GM21381 (cell line): Measurements from ENCODE around the gene MED14.
"Not testable (repeated sequence)": the region's sequence is repeated elsewhere in the genome, so short reads cannot be mapped to it uniquely, and the experiment has no call there.

Experiments
- ATAC-seq: cut with Tn5 transposase; IDR thresholded peaks from one replicate; pipeline ENCODE4 v1.9.1; 2021; ENCODE audit warnings: mild to moderate bottlenecking, moderate library complexity; ENCODE audit not compliant: unreplicated experiment

The MED14 gene

DNA sequence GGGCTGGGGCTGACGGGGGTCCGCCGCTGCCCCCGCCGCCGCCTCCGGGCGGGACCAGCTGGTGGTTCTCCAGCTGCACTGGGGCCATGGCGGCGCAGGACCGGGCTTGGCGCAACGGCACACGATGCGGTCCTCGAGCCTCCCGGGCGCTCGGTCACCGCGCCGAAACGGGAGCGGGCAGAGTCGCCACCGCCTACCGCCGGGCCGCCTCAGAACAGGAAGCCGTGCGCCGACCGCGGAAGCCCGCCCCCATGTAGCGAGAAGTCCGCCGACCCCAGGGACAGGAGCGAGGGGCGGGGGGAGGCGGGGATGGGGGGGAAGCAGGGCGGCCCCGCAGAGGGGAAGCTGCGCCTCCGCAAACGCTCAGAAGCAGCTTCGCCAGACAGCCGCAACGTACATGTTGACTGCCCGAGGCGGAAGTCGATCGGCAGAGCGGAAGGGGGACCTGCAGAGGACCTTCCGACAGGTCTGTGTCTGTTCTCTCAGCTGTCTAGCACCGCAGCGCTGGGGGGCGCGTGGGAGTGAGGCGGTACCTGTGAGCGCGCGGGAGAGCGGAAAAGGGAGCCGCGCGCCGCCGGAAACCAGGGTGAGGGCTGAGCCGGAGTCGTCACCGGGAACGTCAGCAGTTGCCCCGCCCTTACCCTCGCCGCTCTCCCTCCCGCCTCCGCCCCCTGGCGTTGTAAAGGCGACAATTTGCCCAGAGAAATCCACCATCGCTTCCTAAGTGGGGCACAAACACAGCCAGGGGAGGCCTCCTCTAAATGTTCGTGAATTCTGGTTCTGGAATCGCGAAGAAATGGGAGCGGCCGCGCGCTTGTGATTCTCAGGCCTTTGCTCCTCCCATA, at the start of gene MED14:
Gene MED14, minus strand, starts transcription at position 218 of the 845 bp plus-strand sequence. Its CDS starts 130 bp downstream, at position 88.
- ATAC-seq, result peak; percentile 85

DNA sequence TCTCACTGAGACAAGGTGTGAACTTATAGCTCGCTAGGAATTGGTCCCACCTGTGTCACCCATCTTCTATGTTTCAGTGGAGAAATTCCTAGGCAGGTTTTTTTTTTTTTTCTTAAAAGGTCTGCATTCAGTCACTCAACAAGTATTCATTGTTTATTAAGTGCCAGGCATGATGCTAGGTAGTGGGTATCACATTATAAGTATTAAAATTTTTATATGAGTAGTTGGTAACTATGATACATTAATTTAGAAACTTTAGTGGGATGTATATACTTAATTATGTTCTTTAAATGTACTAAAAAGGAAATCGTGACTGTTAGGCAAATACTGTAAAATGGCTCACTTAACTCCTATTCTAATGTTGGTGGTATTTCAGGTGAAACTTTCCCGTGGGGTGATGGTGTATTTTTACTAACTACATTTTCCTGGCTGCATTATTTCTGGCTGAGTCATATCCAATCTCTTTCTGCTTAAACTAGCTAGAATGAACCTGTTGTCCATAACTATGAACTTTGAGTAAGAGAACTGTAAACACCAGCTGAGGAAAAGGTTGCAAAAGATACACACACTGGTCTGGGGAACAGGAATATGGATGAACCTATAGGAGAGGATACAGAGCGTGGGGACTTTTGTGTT, 49.3 kb upstream of the MED14 start:
- ATAC-seq, result no peak

DNA sequence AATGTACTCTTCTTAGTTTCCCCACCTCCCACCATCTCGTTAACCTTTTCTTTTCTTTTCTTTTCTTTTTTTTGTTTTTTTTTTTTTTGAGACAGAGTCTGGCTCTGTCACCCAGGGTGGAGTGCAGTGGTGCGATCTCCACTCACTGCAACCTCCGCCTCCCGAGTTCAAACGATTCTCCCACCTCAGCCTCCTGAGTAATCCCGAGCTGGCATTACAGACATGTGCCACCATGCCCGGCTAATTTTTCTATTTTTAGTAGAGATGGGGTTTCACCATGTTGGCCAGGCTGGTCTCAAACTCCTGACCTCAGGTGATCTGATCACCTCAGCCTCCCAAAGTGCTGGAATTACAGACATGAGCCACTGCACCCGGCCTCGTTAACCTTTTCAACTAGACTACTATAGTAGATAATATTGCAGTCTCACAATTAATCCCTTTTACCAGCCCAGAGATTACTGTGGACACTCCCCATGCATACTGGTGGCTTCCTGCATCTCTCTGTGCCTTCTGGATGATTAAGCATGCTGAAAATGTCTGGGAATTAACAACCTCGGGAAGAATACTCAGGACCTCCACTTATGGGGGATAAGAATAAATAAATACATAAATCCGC, 47.4 kb upstream of the MED14 start:
- ATAC-seq, result not testable (repeated sequence)

DNA sequence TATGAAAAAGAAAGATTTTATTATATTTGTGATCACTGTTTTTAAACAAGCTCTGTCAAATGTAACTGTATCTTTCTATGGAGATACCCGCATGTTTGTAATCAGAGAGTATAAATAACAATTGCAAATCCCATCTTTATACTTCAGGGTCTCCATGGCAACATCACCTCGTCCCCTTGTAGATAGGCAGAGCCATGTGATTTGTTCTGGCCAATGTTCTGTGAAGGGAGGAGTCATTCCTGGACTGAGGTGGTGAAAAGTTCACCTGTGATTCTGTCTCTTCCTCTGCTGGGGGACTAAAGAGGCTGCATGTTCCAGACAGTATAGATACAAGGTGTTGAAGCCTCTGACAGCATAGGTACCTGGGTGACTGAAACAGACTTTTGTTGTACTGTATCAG, 45.6 kb upstream of the MED14 start:
- no peak for ATAC-seq

DNA sequence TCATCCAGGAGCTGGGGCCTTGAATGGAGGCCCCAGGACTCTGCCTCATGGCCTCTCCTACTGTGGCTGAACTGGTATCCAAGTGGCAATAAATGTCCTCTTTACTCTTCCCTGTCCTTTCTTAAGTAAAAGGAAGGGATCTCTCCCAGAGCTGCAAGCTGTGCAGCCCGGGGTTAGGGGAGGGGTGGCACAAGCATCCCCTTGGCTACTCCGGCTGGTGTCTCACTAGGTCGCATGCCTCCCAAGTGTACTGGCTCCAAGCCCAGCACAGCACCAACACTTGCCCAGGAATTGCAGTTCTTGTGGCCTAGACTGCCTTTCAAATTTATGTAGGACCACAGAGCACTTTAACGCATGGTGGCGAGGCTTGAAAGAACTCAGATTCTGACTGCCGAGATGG, 44.7 kb upstream of the MED14 start:
- ATAC-seq, result no peak

DNA sequence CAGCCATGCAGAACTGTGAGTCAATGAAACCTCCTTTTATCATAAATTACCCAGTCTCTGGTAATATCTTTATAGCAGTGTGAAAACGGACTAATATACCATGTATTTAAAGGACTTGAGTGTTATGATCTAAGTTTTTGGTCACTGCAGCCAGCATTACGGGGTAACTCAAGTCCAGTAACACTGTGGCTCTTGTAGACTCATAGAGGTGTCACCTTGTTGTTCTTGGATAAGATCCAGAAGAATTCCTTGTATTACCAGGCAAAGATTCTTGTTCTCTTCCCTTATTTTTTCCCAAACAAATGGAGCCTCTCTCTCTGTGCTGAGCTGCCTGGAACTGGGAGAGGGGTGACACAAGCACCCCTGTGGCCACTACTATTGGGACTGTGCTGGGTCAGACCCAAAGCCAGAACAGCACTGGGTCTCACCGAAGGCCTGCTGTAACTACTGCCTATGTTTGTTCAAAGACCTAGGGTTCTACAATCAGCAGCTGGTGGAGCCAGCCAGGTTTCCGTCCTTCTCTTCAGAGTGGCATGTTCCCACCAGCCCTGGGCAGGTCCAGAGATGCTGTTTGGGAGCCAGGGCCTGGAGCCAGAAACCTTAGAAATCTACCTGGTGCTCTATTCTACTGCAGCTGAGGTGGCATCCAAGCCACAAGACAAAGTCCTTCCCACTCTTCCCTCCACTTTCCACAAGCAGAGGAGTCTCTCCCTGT, 43.7 kb upstream of the MED14 start:
- ATAC-seq, result no peak

DNA sequence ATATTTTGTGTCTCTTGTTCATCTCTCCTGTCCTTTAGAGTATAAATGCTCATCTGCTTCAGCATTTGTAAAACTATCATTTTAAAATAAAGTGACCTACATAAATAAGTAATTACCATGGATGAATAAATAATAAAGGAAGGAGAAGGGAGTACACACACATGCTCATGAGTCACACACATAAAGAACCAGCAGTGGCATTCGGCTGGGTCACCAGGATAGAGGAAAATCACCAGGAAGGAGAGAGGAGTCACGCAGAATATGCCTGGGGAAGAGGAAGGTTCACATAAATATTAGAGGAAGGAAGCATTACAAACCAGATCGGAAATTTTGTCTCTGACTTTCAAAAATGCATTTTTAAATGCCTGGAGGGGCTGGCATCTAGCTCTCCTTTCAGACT, 38.5 kb upstream of the MED14 start:
- no peak for ATAC-seq

DNA sequence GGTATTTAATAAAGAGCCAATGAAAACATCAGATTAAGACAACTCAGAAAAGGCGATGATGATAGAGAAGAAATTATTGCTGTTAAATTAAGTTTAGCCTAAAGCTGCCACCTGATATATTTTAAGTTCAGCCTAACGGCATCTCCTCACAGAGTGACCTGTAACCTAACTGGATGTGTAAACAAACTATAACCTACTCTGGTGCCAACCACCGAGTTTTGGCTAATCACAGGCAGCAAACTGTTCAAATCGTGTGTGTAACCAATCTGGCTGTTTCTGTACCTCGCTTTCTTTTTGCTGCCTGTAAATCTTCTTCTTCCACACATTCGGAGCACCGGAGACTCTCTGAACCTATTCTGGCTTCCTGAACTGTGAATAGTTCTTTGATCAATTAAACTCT, 37.8 kb upstream of the MED14 start:
- no peak for ATAC-seq

DNA sequence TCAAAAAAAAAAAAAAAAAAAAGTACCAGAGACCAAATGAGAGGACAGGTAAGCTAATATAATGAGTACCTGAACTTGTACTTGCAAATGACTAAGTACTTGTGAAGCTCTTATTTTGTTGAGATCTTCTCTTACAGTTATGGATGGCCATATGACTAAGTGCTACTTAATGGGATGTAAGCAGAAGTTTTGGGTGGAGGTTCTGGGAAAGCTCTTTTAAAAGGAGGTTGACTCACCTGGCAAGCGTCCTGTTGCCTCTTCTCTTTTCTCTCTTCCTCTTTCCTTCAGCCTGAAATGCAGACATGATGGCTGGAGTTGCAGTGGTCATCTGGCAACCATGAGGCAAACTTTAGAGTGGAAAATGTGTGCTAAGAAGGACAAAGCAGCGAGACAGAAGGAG, 36.9 kb upstream of the MED14 start:
- no peak for ATAC-seq

DNA sequence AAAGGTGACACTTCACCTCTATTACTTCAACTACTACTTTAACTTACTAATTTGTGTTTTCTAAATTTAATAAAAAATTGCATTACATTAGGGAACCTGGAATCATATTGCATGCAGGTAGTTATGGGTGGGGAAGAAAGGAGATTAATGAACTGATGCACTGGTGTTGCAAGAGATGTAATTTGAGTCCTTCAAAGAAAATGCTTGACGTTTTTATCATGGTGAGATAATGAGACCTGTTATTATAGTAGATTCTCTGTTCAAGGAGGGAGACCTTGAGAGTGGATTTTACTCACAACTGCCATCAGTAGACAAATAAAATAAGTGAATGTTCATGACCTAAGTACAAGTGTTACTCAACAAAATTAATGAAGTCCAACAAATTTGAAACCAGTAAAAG, 26.4 kb upstream of the MED14 start:
- ATAC-seq, result no peak

DNA sequence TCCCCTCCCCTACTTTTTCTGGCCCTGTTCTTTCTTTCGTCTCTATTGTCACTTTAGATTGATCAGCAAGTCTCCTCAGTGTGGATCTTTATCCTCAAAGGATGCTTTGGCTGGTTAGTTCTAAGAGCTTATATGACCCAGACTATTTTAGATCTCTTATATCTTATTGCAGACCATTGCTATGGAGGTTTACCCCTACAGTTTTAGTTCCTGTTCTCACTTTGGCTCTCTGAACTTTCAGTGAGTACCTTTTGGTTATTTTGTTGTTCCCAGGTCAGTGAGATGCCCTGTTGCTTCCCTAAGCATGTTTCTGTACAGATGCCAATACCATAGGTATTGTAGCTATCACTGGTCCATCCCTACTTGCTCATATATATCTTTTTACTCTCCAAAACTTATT, 24.0 kb upstream of the MED14 start:
- no peak for ATAC-seq

DNA sequence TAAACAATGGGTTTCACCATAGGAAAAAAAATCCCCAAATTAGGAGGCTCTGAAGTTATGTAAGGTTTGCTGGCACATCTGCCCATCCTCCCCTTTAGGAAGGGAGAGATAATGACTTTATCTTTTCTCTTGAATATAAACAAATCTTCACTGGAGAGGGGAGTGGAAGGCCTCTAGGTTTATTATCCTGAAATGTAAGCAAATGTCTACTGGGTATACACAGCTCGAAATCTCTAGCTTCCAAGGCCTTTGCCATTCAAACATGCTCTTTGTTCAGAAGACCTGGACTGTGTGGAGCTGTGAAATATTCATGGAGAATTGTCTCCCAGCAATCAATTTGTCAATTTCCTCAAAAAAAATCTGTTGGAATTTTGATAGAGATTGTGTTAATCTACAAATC, 21.7 kb upstream of the MED14 start:
- no peak for ATAC-seq

DNA sequence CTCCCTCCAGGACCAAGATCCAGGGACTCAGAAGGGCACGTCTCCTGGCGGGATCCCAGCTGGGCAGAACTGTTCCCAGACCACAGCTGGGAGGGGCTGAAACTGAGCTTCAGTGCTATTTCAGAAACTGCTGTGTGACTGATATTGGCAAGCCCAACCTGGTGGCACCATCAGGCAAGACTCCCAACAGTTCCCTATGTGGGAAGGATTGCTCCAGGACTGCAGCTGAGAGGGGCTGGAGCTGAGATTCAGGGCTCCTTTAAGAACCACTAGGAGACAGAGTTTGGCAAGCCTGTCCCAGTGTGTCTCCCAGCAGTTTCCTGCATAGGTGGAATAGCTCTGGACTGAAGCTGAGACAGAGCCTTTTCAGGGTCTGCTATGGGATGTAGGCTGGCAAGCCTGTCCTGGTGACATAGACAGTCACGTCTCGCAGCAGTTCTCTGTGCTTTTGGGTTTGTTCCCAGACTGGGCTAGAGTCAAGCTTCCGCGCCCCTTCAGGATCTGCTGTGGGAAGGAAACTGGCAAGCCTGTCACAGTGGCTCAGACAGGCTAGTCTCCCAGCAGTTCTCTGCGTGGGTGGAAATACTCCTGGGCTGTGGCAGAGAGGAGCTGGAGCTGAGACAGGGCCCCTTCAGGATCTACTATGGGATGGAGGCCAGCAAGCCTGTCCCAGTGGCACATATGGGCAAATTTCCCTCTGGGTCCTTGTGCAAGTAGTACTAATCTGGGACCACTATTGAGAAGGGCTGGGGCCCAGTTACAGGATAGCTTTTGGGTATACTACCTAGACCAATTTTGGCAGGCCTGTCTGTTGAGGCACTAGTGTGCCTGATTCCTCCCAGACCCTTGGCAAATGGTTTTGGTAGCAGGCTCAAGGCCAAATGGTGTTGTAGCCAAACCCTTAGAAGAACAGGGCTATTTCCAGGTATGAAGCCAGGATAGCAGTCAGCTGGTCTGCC, 20.2 kb upstream of the MED14 start:
- ATAC-seq, result no peak

DNA sequence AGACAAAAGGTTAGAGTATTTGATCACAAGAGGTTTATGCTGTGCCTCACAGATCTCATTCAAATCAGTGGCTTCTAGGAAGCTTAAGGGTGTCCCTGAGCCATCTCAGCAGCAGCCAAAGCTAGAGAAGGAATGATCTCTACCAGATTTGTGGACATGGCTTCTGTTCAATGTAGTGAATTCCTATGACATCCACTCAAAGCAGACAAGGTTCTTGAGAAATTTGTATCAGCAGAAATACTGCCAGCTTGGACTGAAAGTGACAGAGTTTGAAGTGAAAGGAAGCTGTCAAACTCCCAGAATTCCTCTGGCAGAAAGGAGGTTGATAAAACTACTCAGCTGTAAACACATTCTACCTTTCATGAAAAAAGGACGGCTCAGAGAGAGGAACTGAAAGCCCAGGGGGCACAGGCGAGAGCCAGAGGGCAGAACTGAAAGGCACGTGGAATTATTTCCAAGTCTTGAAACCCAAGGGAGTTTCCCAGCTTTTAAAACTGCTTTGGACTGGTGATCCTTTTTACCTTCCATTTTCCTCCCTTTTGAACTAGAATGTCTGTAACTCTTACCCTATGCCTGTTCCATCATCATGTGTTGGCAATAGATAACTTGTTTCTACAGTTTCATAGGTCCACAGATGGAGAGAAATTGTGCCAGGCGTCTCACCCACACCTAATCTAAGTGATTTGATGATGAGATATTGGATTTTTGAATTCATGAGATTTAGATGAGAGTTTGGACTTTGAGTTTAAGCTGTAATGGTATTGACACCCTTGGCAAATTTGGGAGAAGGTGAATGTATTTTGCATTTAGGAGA, 14.5 kb upstream of the MED14 start:
- peak; percentile 66 for ATAC-seq

DNA sequence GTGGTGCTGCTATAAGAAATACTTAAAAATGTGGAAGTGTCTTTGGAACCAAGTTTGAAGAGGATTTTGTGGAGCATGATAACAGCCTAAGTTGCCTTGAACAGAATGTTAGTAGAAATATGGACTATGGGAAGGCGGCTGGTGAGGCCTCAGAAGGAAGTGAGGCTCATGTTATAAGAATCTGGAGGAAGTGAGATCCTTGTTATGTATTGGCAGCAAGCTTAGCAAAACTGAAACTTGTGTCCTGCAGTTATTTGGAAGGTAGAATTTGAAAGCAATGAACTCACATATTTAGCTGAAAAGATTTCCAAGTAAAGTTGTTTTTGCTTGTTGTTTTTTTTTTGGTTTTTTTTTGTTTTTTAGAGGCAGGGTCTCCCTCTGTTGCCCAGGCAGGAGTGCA, 13.6 kb upstream of the MED14 start:
- ATAC-seq, result no peak

DNA sequence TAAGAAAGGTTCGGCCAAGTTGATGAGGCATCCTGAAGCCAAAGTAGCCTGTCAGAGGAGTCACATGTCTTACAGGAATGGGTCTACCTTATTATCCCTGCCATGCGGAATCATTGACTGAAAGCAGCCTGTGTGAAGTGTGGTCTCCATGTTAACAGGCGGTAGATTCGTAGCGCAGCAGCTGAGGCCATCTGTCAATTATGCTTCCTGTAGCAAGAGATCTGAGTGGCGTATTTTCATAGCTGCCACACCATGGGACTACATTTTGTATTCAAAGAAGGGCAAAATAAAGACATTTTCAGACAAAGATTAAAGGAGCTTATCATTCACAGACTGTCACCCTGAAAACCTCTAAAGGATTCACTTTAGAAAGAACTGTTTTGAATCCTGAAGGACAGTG, 11.2 kb upstream of the MED14 start:
- no peak for ATAC-seq

DNA sequence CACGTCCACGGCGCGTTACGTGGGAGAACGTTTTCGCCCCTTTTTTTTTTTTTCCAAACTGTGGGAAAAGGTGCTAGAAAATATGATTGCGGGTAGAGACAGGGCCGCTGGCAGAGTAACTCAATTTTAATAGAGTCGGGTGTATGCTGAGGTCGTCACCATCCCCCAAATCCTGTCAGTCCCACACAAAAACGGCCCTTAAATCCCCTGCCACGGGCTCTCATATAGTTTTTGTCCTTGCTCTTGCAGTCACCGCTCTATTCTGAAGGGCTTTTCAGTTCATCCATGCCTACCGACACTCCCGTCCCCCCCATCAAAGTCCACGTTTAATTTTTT, 796 bp upstream of the MED14 start:
- no peak for ATAC-seq

DNA sequence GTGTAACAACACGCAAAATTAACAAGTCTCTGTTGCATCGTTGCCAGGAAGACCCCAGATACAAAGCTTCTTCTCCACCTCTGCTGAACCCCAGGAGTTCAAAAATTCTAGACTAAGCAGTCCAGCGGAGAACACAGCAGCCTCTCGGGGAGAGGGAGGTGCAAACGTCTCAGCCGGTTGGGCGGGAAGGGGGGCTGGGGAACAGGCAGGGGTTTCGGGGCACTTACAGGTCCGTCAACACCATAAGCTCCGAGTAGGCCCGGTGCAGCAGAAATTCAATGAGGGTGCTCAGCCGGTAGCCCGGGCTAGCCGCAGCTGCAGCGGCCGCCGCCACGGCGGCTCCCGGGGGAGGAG, 394 bp downstream of the MED14 start:
- ATAC-seq, result no peak

DNA sequence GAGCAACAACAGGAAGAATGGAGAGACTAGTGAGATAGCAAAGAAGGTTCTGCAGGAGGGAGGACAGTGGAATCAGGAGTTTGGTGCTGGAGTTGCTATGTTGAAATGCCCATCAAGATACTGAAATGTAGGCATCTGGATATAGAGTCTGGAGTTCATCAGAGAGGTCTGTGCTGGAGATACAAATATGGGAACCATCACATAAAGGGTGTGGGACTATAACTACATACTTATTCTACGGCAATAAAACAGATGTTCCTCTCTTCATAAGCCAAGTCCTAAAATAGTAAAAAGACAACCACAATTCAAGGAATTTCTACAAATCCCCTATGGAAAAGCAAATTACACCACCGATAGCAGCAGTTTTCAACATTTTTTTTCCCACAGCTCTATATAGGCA, 1.6 kb downstream of the MED14 start:
- no peak for ATAC-seq

DNA sequence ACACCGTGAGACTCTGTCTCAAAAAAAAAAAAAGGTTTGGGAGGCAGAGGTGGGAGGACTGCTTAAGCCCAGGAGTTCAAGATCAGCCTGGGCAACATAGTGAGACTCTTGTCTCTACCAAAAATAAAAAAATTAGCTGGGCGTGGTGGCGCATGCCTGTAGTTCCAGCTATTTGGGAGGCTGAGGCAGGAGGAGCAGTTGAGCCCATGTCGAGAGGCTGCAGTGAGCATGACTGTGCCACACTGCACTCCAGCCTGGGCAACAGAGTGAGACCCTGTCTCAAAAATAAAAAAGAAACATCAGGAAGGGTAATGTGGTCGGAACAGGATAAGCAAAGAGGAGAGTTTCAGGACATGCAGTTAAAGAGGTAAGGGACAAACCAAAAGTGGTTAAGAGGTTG, 2.8 kb downstream of the MED14 start:
- not testable (repeated sequence) for ATAC-seq
